Measurements from ENCODE around the gene KCNN4.
"Not testable (repeated sequence)": the region's sequence is repeated elsewhere in the genome, so short reads cannot be mapped to it uniquely, and the experiment has no call there.

The KCNN4 gene

GRCh38 chr19:43780706-43781525 lies at the start of gene KCNN4:
Gene KCNN4 (minus strand): TSS chr19:43780973. CDS start chr19:43780861, 112 bp downstream.
- DNase-seq (ENCODE audit: low read depth in 2 of 2): peak; percentile 62 to 74

DNA sequence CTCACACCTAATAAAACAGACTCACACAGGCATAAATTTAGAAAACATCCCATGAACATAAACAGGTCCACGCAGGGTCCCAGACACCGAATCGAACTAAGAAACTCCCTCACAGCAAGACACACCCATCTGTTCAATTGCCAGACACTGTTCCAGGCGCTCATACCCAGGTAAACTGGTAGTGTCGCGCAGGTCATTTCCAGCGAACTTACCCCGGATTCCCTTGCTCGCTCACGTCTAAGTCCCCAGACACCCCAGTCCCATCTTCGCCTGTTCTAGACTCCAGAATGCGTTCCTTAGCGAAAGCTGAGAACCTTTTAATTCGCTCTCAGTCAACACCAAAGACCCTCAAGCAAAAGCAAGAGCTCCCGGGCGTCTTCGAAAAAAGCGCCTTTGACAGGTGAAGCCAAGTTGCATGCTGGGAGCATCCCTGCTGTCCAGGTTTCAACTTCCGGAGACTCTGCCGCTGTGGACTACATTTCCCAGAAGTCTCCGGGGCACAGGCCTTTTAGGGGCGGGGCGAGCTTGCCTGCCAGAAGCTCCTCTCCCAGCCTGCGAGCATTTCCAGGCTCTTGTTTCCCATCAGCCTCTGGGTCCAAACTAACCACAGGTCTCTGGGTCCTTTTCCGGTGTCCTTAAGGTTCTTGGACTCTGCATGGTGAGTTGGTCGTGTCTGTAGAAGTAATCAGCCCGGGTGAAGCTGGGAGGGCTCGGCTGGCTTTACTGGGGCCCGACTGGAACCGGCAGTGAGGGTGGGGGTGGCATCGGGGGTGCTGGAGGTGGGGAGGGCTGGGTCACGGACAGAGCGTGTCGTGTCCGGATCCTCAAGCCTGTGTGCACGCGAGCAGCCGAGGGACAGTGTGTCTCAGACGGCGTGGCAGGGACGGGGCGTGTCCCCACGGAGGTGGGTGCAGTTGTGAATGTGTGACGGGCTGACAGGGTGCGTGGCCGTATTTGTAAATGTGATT lies 46.3 kb upstream of the KCNN4 start, which contains the start of gene ZNF283:
Gene ZNF283 (plus strand): TSS at position 535 of the 968 bp plus-strand sequence. CDS start 6,184 bp downstream, outside the sequence.
- DNase-seq (ENCODE audit: low read depth in 2 of 2): peak; percentile 79 to 80

GRCh38 chr19:43824572-43824971 lies 43.8 kb upstream of the KCNN4 start:
- not testable (repeated sequence) for DNase-seq (ENCODE audit: low read depth in 2 of 2)

- not testable (repeated sequence) for DNase-seq (ENCODE audit: low read depth in 2 of 2)
Measured at GRCh38 chr19:43823856-43824255, 43.1 kb upstream of the KCNN4 start.

DNA sequence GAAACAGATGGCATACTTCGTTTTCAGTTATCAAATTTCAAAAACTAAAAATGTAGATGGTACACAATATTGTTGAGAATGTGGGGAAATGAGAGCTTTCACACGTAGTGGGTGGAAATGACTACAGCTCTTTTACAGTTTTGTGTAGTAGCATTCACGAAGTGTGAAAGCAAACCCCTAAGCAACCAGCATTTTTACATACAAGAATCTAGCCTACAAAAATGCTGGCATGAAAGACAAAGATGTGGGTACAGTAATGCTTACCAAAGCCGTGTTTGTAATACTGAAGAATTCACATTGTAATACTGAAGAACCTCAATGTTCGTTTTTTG lies 40.1 kb upstream of the KCNN4 start:
- no peak for DNase-seq (ENCODE audit: low read depth in 2 of 2)

DNA sequence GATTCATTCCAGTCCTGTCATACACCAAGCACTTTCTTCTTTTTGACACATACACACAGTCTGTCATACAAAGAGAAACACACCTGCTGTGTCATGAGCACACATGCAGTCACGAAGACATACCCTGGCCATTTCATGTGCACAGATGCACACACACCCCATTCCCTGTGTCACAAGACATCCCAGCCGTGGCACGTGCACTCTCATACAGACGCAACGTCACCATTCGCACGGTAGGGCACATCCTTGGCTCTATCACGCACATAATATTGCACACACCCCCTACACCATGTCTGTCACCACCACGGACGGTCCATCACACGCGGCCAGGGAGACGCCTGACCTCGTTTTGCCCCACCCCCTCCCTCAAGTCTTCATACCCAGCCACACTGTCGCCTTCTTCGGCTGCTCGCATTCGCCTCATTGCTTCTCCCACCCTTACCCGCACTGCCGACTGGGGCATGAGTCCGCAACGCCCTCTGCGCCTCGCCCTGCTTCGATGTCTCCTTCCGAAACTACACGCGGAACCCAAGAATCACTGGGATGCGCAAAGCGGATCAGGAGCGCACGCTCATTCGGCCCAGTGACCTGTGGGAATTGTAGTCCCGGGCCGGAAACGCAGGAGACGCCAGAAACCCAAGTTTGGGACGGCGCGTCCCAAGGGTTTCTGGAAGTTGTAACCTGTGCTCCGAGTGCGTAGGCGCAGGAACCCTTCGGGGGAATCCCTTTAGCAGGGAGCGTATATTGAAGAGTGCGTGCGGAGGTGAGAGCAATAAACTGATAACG lies 39.5 kb upstream of the KCNN4 start:
- peak in 1 of 2 donors; percentile 26 for DNase-seq (ENCODE audit: low read depth in 2 of 2)

DNA sequence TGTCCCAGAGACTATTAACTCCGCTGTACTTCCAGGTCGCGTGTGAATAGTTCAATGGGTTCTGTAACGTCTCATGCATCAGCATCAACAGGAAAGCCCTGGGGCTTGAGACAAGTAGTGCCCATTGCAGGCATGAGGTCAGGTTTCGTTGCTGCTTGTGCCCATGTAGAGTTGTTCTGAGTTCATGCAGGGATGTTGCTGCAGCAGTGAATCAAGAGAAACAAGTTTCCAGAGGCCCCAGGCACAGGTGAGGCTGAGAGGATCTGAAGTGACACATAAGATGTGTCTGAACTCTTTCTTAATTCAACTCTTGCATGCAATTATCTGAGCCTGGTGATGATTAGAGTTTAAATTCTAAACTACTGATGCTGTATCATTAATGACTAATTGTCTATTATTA lies 37.7 kb upstream of the KCNN4 start:
- DNase-seq (ENCODE audit: low read depth in 2 of 2): no peak

GRCh38 chr19:43817454-43817853 lies 36.7 kb upstream of the KCNN4 start:
- not testable (repeated sequence) for DNase-seq (ENCODE audit: low read depth in 2 of 2)

- no peak for DNase-seq (ENCODE audit: low read depth in 2 of 2)
Measured at GRCh38 chr19:43814663-43815352, 34.0 kb upstream of the KCNN4 start.

DNA sequence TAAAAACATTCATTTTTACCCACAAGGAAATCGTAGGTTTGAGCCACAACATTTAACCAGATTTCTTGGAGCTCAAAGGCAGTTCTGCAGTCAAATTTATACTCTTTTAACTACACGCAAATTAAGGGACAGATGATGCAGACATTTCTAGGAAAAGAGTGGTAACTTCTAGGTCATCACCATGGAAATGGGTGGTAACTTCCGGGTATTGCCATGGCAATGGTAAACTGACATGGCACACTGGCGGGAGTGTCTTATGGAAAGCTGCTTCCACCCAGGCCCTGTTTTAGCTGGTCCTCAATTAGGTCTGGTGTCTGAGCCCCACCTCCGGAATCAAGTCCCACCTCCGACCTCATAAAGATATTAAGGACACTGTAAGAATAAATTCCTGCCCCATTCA lies 31.9 kb upstream of the KCNN4 start:
- DNase-seq (ENCODE audit: low read depth in 2 of 2): no peak

DNA sequence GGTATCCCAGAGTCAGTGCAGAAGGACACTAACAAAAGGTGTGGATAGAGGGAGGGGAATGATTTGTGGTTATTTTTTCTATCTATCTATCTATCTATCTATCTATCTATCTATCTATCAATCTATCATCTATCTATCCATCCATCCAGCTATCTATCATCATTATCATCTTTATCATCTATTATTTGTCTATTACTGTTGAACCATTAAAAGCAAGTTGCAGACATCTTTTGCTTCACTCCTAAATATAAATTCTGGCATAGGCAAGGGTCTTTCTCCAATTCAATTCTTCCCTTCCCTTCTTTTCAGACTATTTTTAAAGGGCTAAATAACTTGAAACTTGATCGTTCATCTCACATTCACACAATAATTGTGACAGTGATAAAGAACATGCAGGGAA lies 31.5 kb upstream of the KCNN4 start:
- DNase-seq (ENCODE audit: low read depth in 2 of 2): no peak

GRCh38 chr19:43811837-43812236 lies 31.1 kb upstream of the KCNN4 start:
- DNase-seq (ENCODE audit: low read depth in 2 of 2): no peak

DNA sequence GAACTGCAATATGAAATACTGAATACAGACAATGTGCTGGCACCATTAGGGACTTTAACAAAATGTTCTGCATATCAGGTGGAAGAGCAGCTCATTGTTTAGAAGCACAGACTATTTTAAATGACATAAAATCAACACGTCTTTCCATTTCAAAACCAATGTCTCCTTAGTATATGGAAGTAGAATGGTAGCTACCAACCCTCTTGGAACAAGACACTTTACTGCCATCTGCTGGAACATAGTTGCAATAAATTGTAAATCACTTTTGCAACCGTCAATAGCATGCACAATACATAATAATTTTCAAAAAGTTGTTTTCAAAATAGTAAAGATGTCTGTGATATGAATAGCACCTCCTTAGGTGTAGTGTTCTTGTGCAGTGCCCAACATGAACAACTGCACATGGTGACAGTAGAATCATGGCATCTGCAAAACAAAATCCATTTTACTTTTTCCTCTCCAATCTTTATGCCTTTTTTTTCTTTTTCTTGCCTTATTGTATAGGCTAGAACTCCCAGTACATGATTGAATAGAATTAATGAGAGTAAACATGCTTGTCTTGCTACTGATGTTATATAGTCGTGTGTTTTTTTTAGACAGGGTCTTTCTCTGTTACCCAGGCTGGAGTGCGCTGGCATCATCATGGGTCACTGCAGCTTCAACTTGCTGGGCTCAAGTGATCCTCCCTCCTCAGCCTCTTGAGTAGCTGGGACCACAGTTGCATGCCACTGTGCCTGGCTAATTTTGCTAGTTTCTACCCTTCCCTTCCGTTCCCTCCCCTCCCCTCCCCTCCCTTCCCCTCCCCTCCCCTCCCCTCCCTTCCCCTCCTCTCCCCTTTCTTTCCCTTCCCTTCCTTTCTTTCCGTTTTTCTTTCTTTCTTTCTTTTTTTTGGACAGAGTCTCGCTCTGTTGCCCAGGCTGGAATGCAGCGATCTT lies 29.3 kb upstream of the KCNN4 start:
- no peak for DNase-seq (ENCODE audit: low read depth in 2 of 2)

- no peak for DNase-seq (ENCODE audit: low read depth in 2 of 2)
Measured at GRCh38 chr19:43807651-43808050, 26.9 kb upstream of the KCNN4 start.

DNA sequence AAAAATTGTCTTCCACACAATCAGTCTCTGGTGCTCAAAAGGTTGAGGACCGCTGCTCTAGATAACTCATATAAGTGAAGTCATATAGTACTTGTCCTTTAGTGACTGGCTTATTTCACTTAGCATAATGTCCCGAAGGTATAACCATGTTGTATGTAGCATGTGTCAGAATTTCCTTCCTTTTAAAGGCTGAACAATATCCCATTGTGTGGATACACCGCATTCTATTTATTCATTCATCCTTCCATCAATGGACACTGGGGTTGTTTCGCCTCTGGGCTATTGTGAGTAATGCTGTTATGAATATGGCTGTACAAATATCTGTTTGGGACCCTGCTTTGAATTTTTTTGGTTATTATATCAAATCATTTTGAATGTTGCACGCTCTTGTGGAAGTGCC lies 26.1 kb upstream of the KCNN4 start:
- no peak for DNase-seq (ENCODE audit: low read depth in 2 of 2)

DNA sequence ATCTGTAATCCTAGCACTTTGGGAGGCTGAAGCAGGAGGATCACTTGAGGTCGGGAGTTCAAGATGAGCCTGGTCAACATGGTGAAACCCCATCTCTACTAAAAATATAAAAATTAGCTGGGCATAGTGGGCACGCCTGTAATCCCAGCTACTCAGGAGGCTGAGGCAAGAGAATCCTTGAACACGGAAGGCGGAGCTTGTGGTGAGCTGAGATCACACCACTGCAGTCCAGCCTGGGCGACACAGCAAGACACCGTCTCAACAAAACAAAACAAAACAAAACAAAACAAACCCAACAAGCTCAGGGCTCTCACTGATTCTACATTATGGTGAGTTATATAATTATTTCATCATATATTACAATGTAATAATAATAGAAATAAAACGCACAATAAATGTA lies 25.6 kb upstream of the KCNN4 start:
- not testable (repeated sequence) for DNase-seq (ENCODE audit: low read depth in 2 of 2)

GRCh38 chr19:43804432-43804831 lies 23.7 kb upstream of the KCNN4 start:
- DNase-seq (ENCODE audit: low read depth in 2 of 2): no peak

- no peak for DNase-seq (ENCODE audit: low read depth in 2 of 2)
Measured at GRCh38 chr19:43802216-43802951, 21.6 kb upstream of the KCNN4 start, which contains the start of gene LYPD5. Gene LYPD5 (minus strand): TSS chr19:43802447. CDS start chr19:43802380, 67 bp downstream.

DNA sequence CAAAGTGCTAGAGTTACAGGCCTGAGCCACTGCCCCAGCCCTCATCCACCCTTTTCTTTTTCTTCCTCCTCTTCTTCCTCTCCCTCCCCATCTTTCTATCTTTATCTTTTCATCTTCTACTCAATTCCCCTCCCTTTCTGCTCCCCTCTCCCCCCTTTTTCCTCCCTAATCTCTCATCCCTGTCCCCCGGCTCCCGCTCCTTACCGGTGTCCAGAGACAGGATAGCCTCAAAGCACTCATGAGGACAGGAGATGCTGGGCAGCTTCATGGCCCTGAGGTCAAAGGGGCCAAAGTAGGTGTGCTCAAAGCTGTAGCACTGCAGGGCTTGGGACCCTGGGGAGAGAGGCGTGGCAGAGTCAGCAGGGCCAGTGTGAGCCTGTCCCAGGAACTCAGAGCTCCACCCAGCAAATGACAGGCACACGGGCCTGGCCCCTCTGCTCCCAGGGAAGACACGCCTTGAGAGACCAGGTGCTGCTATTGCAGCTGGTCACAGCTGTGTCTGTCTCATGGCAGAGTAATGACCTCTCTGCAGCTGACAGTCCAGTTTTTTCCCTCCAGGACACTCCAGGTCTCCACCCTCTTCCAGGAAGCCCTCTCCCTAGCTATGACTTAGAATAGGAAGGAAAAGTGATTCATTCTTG lies 18.8 kb upstream of the KCNN4 start:
- DNase-seq (ENCODE audit: low read depth in 2 of 2): no peak
